ENCODE measurements around the gene ZNF121.

GRCh38 chr19:9566729-9567128, 17.6 kb downstream of the ZNF121 start:
- peak; percentile 19; the same call in 1 of the 2 replicates for TF ChIP-seq CTCF (IDR thresholded peaks at IDR 0.05)
- no peak for TF ChIP-seq ZFX (IDR thresholded peaks at IDR 0.05; ENCODE audit: borderline replicate concordance)
